Measurements from ENCODE around the gene ATE1. TPM values are rescaled to one million over a fixed set of nuclear protein-coding genes. Genes with fewer than 3 reads are reported as not detected.

ATE1 gene
- total and polyA plus RNA-seq, 2 of the 4 experiments (the other 2 are of a cell fraction) = 6.4 to 27.8 TPM

DNA sequence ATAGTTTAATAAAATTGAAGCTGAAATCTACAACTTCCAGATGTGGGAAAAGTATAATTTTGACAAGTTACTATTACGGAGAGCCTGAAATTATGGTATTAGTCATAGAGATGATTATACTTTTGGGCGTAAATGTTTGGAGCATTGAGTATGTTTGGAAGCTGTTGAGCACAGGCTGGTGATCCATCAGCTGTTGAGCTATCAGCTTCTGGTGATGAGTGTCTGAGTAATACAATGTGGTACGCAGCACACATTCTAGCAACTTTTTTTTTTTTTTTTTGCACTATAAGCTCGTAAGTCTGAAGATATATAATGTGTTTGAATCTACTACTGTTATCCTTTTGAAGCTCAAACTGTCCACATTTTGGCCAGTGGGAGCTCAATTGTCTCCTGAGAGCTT, 123.4 kb downstream of the ATE1 start:
- Histone ChIP-seq H2AK9ac (replicated peaks; ENCODE audit: low read depth, low read length, poor library complexity) (no peak overlapping the region), H3K18ac (ENCODE audit: low read depth, low read length) (no peak overlapping the region), H2AK5ac (ENCODE audit: low read depth, low read length) (no peak overlapping the region), H3K79me1 (ENCODE audit: low read depth in 1 of 2, low read length in 2 of 2) (no peaks in the 10 kb centered on the region), H3K4ac (ENCODE audit: low read depth, low read length) (no peak overlapping the region), H4K20me1 (ENCODE audit: insufficient read depth, low read length) (no peaks in the 10 kb centered on the region), H2BK15ac (ENCODE audit: low read depth, low read length) (no peak overlapping the region), H2BK120ac (ENCODE audit: low read depth, low read length) (no peak overlapping the region), H3K9ac (ENCODE audit: low read depth, low read length) (no peak overlapping the region), H4K91ac (ENCODE audit: insufficient read depth, low read depth, low read length) (no peak overlapping the region), H3K9me1 (ENCODE audit: insufficient read depth, low read length) (no peaks in the 10 kb centered on the region), H3K27ac (ENCODE audit: insufficient read depth, low read length) (no peak overlapping the region), H3K9me3 (ENCODE audit: control insufficient read depth, insufficient read depth, low read length) (no peaks in the 10 kb centered on the region), H4K5ac (ENCODE audit: low read depth, low read length) (no peak overlapping the region), H3K23ac (ENCODE audit: low read depth, low read length) (no peak overlapping the region), H3K14ac (replicated peaks; ENCODE audit: low read depth, low read length) (no peak overlapping the region), H3K4me2 (ENCODE audit: low read depth, low read length) (peak overlapping the region; percentile 42; the same call in 1 of the 2 replicates), H2BK5ac (ENCODE audit: low read depth, low read length, poor library complexity, severe bottlenecking) (no peak overlapping the region), H3K4me3 (ENCODE audit: insufficient read depth, low read depth, low read length) (no peak overlapping the region), H3K36me3 (ENCODE audit: control insufficient read depth, insufficient read depth, low read length) (no peaks in the 10 kb centered on the region), H3K27me3 (ENCODE audit: control insufficient read depth, insufficient read depth, low read length) (no peaks in the 10 kb centered on the region), H2BK20ac (ENCODE audit: low read depth, low read length) (no peak overlapping the region), H2AFZ (replicated peaks; ENCODE audit: low read length, poor library complexity) (no peak overlapping the region), H3K4me1 (ENCODE audit: control insufficient read depth, insufficient read depth, low read length) (peaks cover 2% of the 10 kb centered on the region), H4K8ac (ENCODE audit: low read depth in 2 of 2, low read length in 2 of 2) (no peak overlapping the region), H3K56ac (ENCODE audit: extremely low read depth, insufficient read depth, low read length) (no peak overlapping the region)
- POLR2A ChIA-PET (ENCODE audit: unreplicated experiment) = interaction anchor here (0.7 kb wide), 1 partner anchor 47 kb away, joined by 3 read pairs; no protein-coding TSS in a partner anchor
- peak; percentile 41; the same call in 1 of the 2 replicates for TF ChIP-seq BHLHE40 (IDR thresholded peaks at IDR 0.05; ENCODE audit: low read depth, low read length)
- TF ChIP-seq RCOR1 (IDR thresholded peaks at IDR 0.05; ENCODE audit: insufficient replicate concordance, low read length) = no peak
- peak; percentile 11; the same call in 1 of the 2 replicates for TF ChIP-seq FOS (IDR thresholded peaks at IDR 0.05; ENCODE audit: low read depth, low read length)
- intact Hi-C loops (cut with micrococcal nuclease) (no loop called here), in situ Hi-C loops (cut with MboI; ENCODE audit: low sequenced_read_pairs) (no loop called here), dilution Hi-C loops (cut with HindIII; ENCODE audit: low sequenced_read_pairs, unreplicated experiment) (no loop called here)
- ATAC-seq (ENCODE audit: low read depth) = peak; percentile 94
- CTCF ChIA-PET = interaction anchor here (0.6 kb wide), 1 partner anchor 19 kb away, joined by 3 read pairs; no protein-coding TSS in a partner anchor
- 61% methylated on average over 2 of the region's 4 CpGs; no CpG with 5 or more reads in 1 of the 2 experiments for WGBS, 2 experiments (ENCODE audit: extremely low coverage in 2 of 2, insufficient read length in 1 of 2)
- peak; percentile 88 for DNase-seq
- no TSS peak for BruUV-seq (replicated peaks)
